ENCODE data around the gene SERPINH1.

The SERPINH1 gene

GRCh38 chr11:75530577-75530976 is 31.5 kb upstream of the SERPINH1 start:
- no peak for TF ChIP-seq SPI1 (IDR thresholded peaks at IDR 0.05; ENCODE audit: borderline replicate concordance, low read depth)
- TF ChIP-seq POLR2AphosphoS5 (IDR thresholded peaks at IDR 0.05; ENCODE audit: low read depth), result no peak
- TF ChIP-seq REST (IDR thresholded peaks at IDR 0.05; ENCODE audit: insufficient replicate concordance, low read depth), result no peak
- TF ChIP-seq, protein P1, sequence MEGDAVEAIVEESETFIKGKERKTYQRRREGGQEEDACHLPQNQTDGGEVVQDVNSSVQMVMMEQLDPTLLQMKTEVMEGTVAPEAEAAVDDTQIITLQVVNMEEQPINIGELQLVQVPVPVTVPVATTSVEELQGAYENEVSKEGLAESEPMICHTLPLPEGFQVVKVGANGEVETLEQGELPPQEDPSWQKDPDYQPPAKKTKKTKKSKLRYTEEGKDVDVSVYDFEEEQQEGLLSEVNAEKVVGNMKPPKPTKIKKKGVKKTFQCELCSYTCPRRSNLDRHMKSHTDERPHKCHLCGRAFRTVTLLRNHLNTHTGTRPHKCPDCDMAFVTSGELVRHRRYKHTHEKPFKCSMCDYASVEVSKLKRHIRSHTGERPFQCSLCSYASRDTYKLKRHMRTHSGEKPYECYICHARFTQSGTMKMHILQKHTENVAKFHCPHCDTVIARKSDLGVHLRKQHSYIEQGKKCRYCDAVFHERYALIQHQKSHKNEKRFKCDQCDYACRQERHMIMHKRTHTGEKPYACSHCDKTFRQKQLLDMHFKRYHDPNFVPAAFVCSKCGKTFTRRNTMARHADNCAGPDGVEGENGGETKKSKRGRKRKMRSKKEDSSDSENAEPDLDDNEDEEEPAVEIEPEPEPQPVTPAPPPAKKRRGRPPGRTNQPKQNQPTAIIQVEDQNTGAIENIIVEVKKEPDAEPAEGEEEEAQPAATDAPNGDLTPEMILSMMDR (IDR thresholded peaks at IDR 0.05; ENCODE audit: insufficient read depth, low read length), result no peak
- no peak for TF ChIP-seq GABPA (IDR thresholded peaks at IDR 0.05; ENCODE audit: low read depth)
- Histone ChIP-seq H3K27me3 (ENCODE audit: insufficient read depth, poor library complexity, severe bottlenecking) (peaks cover 16% of the 10 kb centered on the region), H3K4me3 (replicated peaks; ENCODE audit: insufficient read depth, low read length) (no peak overlapping the region), H3K27ac (replicated peaks) (no peak overlapping the region)
- DNase-seq (ENCODE audit: low read depth in 1 of 2, low spot score in 1 of 2), result no peak

GRCh38 chr11:75531325-75531724 is 30.7 kb upstream of the SERPINH1 start:
- H3K4me3 ChIP-seq (replicated peaks; ENCODE audit: insufficient read depth, low read length), result no peak overlapping the region
- no peak for DNase-seq (ENCODE audit: low read depth in 1 of 2, low spot score in 1 of 2)
- TF ChIP-seq POLR2AphosphoS5 (IDR thresholded peaks at IDR 0.05; ENCODE audit: low read depth) (no peak), GABPA (IDR thresholded peaks at IDR 0.05; ENCODE audit: low read depth) (no peak), REST (IDR thresholded peaks at IDR 0.05; ENCODE audit: insufficient replicate concordance, low read depth) (no peak), SPI1 (IDR thresholded peaks at IDR 0.05; ENCODE audit: borderline replicate concordance, low read depth) (no peak)
- TF ChIP-seq, protein P1 (IDR thresholded peaks at IDR 0.05; ENCODE audit: insufficient read depth, low read length), result no peak
- H3K27me3 ChIP-seq (ENCODE audit: insufficient read depth, poor library complexity, severe bottlenecking), result peaks cover 14% of the 10 kb centered on the region
- H3K27ac ChIP-seq (replicated peaks), result no peak overlapping the region

GRCh38 chr11:75532200-75533048 is 29.6 kb upstream of the SERPINH1 start:
- peak; percentile 56 to 65 for DNase-seq (ENCODE audit: low read depth in 1 of 2, low spot score in 1 of 2)
- Histone ChIP-seq H3K27ac (replicated peaks) (no peak overlapping the region), H3K27me3 (ENCODE audit: insufficient read depth, poor library complexity, severe bottlenecking) (peaks cover 4% of the 10 kb centered on the region), H3K4me3 (replicated peaks; ENCODE audit: insufficient read depth, low read length) (no peak overlapping the region)
- TF ChIP-seq, protein P1 (IDR thresholded peaks at IDR 0.05; ENCODE audit: insufficient read depth, low read length), result peak; percentile 74
- no peak for TF ChIP-seq REST (IDR thresholded peaks at IDR 0.05; ENCODE audit: insufficient replicate concordance, low read depth)

All from HL-60 (cell line).